ENCODE measurements around the gene GRHPR.

- no peak for TF ChIP-seq CTCF (IDR thresholded peaks at IDR 0.05 in 2 of 3, conservative IDR thresholded peaks at IDR 0.05 in 1 of 3; ENCODE audit: control insufficient read depth in 2 of 3, extremely low read depth in 1 of 3, insufficient read depth in 1 of 3, low read depth in 3 of 3, low read length in 3 of 3)
- TF ChIP-seq SUZ12 (IDR thresholded peaks at IDR 0.05; ENCODE audit: unreplicated experiment): no peak
- TF ChIP-seq SIN3A (IDR thresholded peaks at IDR 0.05; ENCODE audit: low read depth, low read length): no peak
- TF ChIP-seq GABPA (IDR thresholded peaks at IDR 0.05; ENCODE audit: low read depth): no peak
- TF ChIP-seq YY1 (IDR thresholded peaks at IDR 0.05; ENCODE audit: low read depth, low read length): no peak
- TF ChIP-seq MAX (IDR thresholded peaks at IDR 0.05; ENCODE audit: low read depth, low read length): no peak
- no peak for TF ChIP-seq PBX3 (IDR thresholded peaks at IDR 0.05; ENCODE audit: insufficient replicate concordance, low read depth, low read length)
Measured at GRCh38 chr9:37456817-37457216, 34.3 kb downstream of the GRHPR start.

All from GM12878 (cell line).